IPS-18c (cell line): ENCODE results near the gene SCAF4.

Experiments used
- H3K4me3 ChIP-seq: 2 replicates; pipeline ENCODE4 v1.7.0; 2013; ENCODE audit warnings: low read depth, mild to moderate bottlenecking, low read length, moderate library complexity; ENCODE audit not compliant: insufficient read depth
- H3K9me3 ChIP-seq: one replicate; pipeline ENCODE4 v1.6.1; 2013; ENCODE audit warnings: mild to moderate bottlenecking, low read length, moderate library complexity; ENCODE audit not compliant: control insufficient read depth, insufficient read depth

SCAF4 gene

DNA sequence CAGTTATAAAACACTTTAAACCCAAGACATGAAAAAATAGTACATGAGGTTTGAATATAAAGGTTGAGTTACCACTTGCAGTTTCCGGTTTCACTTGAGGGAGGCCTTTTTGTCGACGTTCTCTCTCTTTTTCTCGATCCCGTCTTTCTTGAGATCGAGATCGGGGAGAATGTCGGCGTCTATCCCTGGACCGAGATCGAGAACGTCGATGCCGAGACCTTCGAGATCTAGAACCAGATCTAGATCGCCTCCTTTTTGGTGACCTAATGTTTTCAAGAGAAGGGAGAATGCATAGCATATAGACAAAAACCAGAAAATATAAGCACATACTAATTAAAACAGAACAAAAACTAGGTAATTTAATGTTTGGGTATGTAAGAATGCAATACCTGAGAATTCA lies 38.7 kb downstream of the SCAF4 start:
- H3K4me3 ChIP-seq, result no peak overlapping the region
- no peaks in the 10 kb centered on the region for H3K9me3 ChIP-seq

DNA sequence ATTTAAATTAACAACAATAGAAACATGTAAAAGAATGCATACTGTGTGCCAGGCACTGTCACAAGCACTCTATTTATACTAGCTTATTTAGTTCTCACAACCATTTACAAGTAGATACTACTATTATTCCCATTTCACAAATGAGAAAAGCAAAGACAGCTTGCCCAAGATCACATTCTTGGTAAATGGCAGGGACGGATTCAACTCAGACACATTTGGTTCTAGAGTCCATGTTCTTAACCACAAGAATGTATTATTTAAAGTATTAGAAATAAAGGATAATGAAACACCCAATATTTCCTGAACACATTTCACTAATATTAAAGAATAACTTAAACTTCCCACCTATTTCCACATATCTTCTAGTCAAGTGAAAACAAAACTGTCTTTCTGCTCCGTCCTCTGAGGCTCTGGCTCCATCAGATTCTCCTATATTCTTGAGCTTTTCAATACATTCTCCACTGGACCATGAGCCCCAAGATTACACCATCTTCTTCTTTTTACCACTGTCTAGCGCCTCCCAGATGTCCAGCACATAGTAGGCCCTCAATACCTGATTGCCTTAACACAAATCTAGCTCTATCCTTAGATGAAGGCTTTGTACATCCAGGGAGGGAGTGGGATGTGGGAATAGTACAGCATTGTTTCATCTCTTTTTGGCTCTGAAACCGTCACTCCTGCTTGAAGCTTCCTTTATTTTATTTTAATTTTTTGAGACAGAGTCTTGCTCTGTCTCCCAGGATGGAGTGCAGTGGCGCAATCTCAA lies 43.1 kb downstream of the SCAF4 start:
- no peaks in the 10 kb centered on the region for H3K9me3 ChIP-seq
- no peak overlapping the region for H3K4me3 ChIP-seq

DNA sequence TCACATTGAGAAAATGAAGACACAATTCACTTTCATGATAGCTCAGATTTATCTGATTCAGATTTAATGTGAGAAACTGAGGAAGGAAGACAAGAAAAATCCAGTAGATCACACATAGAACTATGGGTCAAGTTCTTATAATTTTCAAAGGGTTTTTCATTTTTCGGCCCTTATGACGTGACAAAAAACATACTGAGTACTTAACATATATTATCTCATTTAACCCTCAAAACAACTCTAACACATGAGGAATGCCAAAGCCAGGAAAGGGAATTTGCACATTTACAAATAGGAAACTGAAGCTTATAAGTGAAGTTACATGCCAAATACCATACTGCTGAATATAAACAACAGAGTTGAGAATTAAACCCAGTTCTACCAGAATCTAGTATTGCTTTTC lies 44.8 kb downstream of the SCAF4 start:
- Histone ChIP-seq H3K4me3 (no peak overlapping the region), H3K9me3 (no peaks in the 10 kb centered on the region)

DNA sequence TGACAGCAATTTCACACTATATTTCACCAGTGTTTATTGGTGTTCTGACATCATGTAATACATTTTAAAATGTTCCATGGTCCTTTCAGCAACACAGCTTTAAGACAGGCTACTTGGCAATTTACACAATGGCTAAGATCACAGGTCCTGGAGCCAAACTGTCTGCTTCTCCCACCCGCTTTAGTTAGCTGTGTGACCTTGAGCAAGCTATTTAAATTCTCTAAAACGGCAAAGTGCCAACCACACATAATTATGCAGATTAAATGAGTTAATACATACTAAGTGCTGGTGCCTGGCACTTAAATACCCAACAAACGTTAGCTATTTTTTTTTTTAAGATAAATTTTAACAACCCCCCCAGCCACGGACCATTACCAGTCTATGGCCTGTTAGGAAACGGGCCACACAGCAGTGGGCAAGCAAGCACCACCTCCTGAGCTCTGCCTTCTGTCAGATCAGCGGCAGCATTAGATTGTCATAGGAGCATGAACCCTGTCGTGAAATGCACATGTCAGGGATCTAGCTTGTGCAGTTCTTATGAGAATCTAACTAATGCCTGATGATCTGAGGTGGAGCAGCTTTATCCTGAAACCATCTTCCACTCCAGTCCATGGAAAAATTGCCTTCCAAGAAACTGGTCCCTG lies 45.5 kb downstream of the SCAF4 start:
- no peak overlapping the region for H3K4me3 ChIP-seq
- H3K9me3 ChIP-seq, result no peaks in the 10 kb centered on the region

DNA sequence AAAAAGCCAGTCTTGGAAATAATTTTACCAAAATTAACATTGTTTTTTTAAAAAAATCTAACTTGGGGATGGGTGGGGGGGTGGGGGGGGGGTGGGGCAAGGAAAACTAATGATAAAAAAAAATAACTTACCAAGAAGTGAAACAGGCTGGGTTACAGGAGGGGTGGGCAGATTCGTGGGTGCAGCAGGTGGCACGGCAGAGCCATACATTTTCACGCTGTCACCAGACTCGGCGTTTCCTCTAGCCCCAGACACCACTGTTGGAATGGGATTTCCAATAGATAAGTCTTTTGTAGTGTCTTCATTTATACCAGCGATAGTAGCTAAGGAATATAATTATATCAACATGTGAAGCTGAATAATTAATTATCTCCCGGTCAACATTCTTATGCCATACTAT lies 47.0 kb downstream of the SCAF4 start:
- H3K4me3 ChIP-seq, result no peak overlapping the region
- H3K9me3 ChIP-seq, result no peaks in the 10 kb centered on the region

DNA sequence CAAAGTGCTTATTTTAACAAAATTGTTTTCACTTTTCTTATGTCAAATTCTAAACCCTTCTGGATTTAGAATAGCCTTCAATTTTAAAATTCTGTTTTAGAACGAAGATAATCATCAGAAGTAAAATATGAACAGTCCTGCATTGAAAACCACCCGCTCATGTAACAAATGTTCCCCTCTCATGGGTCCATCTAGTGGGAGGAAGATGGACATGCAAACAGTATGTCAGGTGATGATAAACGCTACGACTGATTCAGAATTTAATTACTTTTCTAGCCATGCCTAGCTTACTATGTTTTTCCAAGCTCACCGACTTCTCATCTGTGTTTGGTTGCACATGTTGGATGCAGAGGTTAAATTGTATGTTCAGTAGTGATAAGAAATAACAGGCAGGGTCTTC lies 48.9 kb downstream of the SCAF4 start:
- H3K4me3 ChIP-seq, result no peak overlapping the region
- H3K9me3 ChIP-seq, result no peaks in the 10 kb centered on the region

DNA sequence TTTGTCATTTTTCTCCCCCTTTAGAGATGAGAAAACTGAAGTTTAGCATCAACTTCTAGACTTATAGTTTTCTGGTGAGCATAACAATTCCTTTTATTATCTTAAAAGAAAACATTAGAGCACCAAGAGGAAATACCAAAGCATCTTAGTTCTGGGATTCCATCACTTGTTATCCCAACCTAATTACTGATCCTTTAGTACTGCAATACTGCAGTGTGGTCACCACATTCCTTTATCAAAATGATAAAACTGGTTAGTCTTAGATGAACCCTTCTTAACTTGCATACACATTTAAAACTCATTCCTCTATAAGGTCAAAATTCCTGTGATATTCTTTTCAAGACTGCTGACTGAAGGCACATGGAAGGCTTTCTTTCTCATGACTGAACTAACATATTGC lies 49.3 kb downstream of the SCAF4 start:
- no peak overlapping the region for H3K4me3 ChIP-seq
- no peaks in the 10 kb centered on the region for H3K9me3 ChIP-seq

DNA sequence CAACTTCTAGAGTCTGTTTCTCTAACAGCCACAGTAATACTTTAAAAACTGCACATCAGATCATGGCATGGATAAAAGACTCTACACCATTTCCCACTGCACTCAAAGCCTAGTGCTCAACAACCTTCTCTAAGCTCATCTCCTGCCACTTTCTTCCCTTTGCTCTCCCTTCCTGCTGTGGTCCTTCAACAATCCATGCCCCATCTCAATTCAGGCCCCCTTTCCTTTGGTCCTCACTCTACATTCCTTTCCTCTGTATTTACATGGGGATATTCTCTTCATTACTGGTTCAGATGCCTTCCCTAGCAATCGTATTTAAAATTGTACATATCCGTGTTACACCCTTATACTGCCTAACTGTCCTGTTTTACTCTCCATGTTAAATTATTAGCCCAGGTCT lies 53.4 kb downstream of the SCAF4 start:
- no peaks in the 10 kb centered on the region for H3K9me3 ChIP-seq
- H3K4me3 ChIP-seq, result no peak overlapping the region

DNA sequence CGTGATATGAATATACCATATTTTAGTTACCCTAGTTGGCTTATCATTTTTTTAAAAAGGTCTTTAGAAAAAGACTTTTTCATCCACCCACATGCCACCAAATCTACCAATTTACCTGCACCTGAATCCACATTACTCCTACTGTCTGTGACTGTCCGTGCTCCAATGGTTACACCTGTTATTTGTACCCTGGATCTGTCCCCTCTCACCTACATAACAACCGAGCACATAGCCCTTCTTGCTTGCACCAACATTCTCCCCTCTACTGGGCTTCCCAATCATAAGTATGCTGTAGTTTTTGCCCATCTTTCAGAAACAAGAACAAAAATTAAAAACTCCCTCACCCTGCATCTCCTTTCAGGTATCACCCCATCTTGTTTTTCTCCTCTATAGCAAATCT lies 54.9 kb downstream of the SCAF4 start:
- Histone ChIP-seq H3K9me3 (no peaks in the 10 kb centered on the region), H3K4me3 (no peak overlapping the region)

DNA sequence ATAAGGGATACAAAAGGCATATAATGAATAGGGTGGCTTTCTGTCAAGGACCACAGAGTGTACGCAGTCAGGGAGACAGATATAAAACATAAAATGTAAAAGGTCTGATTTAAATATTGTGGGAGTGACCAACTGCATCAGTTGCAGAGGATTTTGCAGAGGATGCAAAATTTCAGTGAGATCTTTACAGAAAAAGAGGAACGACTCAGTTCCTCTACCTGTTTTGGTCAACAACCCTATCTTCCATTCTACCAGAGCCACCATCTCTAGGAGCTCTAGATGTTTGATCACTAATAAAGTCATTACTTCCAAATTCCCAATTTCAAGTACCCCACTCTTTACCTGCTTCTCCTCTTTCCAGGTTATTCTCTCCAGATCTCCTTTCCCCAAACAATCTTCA lies 56.0 kb downstream of the SCAF4 start:
- Histone ChIP-seq H3K4me3 (no peak overlapping the region), H3K9me3 (no peaks in the 10 kb centered on the region)

DNA sequence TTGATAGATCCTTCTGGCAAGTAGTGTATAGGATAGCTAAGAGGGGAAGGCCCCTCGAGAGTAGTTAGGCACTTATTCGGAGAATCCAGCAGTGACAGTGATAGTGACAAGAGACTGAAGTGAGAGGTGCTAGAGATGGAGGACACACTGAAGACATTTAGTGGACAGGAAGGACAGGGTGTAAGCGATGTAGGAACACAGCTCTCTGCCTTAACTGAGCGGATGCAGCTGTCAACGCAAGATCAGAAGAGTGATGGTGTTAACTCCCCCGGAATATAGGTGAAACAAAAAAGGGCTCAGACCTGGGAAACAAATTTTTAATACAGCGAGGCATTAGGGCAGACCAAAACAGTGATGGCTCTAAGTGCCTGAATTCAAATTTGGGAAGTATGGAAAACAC lies 56.6 kb downstream of the SCAF4 start:
- Histone ChIP-seq H3K4me3 (no peak overlapping the region), H3K9me3 (no peaks in the 10 kb centered on the region)

DNA sequence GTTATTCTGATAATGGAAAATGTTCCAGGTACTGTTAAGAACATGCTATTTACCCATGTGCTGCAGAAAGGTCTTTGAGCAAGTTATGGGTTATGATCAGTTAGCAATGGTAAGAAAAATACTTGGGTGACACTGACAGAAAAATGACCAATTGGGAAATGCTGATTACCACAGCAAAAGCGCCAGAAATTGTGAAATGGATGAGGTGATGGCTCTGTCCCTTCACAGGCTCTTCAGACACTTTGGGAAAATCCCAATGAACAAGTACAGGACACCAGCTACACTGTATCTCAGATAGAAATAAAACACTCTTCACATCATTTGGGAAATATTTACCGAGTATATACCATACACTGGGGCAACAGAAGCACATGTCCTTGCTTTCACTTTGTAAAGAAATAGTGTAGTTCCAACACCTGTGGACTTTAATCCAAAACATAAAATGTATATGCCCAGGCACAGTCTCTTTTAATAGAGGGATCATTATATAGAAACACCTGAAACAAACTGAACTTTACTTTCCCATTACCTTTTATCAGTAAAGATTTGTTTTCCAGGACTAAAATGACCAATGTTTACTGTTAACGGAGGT lies 58.5 kb downstream of the SCAF4 start:
- no peaks in the 10 kb centered on the region for H3K9me3 ChIP-seq
- H3K4me3 ChIP-seq, result no peak overlapping the region

DNA sequence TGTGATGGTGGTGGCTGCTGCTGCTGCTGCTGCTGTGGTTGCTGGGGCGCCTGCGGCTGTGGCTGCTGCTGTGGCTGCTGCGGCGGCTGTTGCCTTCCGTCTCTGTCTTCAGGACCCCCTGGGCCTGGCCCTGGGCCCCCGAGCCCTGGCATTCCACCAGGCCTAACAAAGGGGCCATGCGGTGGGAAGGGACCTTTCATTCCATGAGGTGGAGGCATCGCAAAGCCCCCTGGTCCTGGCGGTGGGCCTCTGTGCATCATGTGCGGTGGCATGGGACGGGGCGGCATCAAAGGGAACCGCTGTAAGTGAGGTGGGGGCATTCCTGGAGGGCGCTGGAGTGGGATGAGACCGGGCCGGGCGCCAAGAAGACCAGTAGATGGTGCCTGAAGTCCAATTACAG lies 60.0 kb downstream of the SCAF4 start:
- no peak overlapping the region for H3K4me3 ChIP-seq
- no peaks in the 10 kb centered on the region for H3K9me3 ChIP-seq

DNA sequence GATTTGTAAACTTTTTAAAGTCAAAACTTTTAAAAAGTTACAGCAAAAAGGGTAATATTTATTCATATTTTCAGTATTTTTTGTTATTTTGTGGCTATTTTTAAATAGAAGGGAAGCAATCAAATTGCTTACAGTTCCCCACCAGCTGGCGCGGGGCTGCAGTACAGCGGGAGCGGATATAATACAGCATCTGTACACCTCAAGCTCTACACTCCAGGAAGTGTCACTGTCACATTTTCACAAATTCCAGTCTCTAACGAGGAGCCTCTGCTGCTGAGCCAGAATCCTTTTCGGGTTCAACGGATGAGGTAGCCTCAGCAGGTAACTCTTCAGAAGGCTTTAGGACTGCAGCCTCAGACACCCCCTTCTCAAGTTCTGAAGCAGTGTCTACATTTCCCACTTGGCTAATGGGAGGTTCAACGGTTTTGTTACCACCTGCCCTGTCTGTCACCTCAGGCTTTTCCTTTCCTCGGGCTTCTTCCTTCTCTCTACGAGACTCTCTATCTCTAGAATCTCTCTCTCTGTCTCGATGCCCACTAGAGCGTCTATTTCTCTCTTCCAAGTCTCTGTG lies 60.7 kb downstream of the SCAF4 start:
- Histone ChIP-seq H3K4me3 (no peak overlapping the region), H3K9me3 (no peaks in the 10 kb centered on the region)

DNA sequence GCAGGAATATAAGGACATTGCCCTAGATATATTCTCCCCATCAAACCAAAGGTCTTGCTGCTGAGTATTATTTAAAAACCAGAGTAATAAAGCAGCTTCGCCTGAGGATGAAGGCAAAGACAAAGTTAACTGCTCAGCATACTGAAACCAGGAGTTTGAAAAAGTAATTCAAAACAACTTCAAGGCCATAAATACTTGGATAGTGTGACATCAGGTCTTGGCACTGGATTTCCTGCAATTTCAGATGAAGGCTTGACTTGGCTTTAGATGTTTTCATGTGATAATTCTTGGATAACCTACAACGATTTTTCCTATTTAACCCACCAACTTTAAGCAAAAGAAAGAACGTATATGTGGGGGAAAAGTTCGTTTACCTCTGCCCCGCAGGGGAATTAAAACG lies 61.8 kb downstream of the SCAF4 start:
- H3K4me3 ChIP-seq, result no peak overlapping the region
- H3K9me3 ChIP-seq, result no peaks in the 10 kb centered on the region

DNA sequence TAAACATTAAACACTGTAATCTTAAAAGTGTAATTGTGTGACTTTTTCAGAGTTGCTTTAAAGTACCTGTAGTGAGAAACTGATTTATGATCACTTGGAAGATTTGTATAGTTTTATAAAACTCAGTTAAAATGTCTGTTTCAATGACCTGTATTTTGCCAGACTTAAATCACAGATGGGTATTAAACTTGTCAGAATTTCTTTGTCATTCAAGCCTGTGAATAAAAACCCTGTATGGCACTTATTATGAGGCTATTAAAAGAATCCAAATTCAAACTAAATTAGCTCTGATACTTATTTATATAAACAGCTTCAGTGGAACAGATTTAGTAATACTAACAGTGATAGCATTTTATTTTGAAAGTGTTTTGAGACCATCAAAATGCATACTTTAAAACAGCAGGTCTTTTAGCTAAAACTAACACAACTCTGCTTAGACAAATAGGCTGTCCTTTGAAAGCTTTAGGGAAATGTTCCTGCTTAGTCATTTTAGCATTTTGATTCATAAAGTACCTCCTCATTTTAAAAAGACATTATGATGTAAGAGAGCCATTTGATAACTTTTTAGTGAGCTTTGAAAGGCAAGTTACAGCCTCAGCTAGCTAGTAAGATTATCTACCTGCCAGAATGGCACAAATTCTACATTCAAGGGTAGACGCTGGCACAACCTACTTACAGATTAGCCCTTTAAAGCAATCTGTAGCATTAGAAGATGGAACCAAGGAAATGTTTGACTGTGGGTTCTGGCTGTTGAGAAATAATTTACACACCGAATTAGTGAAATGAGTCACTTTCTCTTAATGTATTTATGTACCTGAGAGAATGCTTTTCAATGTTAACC lies 63.0 kb downstream of the SCAF4 start:
- no peak overlapping the region for H3K4me3 ChIP-seq
- peaks cover 1% of the 10 kb centered on the region for H3K9me3 ChIP-seq

DNA sequence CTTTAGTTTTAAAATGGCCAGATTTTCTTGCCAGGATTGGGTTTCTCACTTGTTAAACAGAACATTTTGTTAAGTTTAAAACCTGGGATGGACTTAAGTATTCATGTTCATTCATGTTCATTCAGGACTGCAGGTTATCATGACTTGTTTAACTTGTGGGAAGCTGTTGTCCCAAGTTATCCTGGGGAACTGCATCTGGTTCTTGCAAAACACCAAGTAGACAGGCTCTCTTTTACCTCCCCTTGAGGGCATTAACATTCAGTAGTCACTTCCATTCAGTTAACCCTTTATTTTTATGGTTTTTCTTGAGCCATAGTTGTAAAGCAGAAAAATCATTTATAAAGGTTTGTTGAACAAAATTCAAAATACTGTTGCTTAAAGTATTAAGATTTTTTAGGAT lies 64.3 kb downstream of the SCAF4 start:
- peaks cover 3% of the 10 kb centered on the region for H3K9me3 ChIP-seq
- no peak overlapping the region for H3K4me3 ChIP-seq
